HG02852 (cell line): ENCODE measurements around the gene NTPCR.
A peak's percentile ranks its signal among the peaks of the same experiment; 100 is the strongest.
"Not testable (repeated sequence)": the region's sequence is repeated elsewhere in the genome, so short reads cannot be mapped to it uniquely, and the experiment has no call there.

ENCODE experiments used
- ATAC-seq: cut with Tn5 transposase; IDR thresholded peaks from one replicate; pipeline ENCODE4 v1.9.1; 2021; ENCODE audit warnings: mild to moderate bottlenecking, moderate library complexity; ENCODE audit not compliant: unreplicated experiment

The NTPCR gene, protein sequence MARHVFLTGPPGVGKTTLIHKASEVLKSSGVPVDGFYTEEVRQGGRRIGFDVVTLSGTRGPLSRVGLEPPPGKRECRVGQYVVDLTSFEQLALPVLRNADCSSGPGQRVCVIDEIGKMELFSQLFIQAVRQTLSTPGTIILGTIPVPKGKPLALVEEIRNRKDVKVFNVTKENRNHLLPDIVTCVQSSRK

GRCh38 chr1:232950197-232951176 lies at the start of gene NTPCR:
Gene NTPCR (plus strand): TSS chr1:232950611. CDS start chr1:232950711, 100 bp downstream.
- ATAC-seq, result peak; percentile 76

DNA sequence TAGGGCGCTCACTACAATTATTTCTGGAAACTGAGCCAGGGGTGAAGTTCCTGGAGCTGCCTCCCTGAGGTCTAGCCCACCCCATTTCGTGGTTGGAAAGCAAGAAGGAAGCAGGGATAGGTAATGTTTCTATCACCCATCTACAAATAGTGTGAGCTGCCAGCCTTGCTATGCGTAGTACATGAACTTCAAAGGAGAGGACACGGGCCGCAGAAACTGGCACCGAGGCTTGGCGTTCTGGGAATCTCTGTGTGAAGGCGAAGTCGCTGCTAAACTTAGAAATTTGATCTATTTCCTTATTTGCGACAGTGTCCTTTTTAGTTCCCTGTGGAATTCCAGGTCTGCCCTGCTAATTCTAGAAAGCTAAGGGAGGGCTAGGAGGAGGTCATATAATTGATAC lies 49.6 kb upstream of the NTPCR start:
- ATAC-seq, result no peak

GRCh38 chr1:232901255-232901654 lies 49.2 kb upstream of the NTPCR start:
- no peak for ATAC-seq

- no peak for ATAC-seq
These were observed 47.5 kb upstream of the NTPCR start for GRCh38 chr1:232902774-232903350.

DNA sequence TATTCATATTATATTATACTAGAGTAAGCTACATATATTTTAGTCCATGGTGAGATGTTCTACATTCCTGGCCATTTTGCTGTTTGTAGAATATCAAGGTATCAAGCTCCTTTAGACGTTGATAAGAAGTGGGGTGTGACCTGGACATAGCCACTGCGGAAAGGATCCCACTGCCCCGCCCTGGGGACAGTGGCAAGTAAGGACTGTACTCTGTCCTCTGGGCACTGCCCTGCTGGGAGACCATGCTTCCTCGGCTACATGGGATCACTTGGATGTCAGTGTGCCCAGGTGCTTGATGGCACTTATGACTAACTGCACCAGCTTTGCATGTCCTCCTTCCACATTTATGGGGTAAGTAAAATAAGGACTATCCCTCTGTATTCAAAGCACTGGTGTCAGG lies 46.3 kb upstream of the NTPCR start:
- ATAC-seq, result no peak

DNA sequence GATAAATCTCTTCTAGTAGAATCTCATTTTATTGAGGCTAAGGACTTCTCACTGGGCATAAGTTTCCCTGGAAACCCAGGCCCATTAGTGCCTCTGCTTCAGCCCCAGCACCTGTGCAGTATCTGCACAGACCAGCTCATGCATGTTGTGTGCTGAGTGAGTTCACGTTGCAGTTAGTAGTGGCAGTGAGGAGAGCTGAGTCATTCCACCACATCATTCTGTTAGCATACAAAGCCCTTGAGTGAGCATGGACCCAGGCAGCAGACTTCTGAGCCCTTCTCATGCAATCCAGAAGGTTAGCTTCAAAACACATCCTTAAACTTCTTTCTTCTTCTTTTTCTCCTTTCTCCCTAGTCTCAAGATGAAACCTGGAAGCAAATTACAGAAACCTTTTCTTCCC lies 45.8 kb upstream of the NTPCR start:
- ATAC-seq, result peak; percentile 86

DNA sequence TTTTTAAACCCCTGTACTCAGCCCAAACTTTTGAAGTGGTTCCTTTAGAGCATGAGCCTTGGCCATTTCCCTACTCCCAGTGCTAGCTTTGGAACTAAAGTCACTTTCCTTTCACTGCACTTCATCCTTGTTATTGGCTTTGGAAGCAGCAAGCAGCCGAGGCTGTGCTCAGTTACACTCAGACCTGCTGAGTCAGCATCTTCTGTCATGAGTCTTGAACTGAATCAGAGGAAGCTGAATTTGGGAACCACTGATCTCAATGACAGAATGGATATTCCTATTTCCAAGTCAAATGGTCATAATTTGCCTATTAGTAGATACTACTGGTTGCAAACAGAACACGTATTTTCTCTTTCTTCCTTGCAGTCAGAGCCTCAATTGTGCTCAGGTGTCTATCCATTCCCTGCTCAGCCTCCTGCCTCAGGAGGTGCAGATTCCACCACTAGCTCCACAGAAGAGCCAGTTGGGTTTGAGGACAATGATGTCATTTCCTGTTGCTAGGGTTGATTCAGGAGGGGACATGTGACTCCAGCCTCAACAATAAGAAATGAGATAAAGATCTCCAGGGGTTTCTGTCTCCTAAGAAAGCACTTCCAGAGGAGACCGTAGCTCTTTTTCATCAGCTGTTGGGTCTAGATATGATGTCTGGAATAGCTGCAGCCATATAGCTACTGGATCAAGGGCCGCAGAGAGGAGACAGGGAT lies 44.9 kb upstream of the NTPCR start:
- ATAC-seq, result no peak

- ATAC-seq, result no peak
These were observed 44.0 kb upstream of the NTPCR start for GRCh38 chr1:232906441-232906840.

DNA sequence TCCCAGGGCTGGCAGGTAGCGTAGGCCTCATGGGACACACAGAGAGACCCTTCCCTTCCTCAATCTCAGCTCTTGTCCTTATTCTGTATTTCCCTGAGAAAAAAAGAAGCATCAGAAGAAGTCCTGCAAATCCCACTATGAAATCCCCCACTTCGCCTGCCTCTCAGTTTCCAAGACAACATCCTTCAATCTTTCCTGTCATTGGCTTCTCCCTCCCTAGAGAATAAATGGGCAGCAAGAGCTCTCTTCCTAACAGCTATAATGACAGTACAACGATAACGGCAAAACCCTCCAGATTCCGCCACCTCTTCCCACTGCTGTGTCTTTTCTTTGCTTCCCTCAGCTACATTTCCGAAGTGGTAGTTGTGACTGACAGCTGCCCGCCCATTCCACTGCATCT lies 41.6 kb upstream of the NTPCR start:
- no peak for ATAC-seq

- ATAC-seq, result no peak
These were observed 40.7 kb upstream of the NTPCR start for GRCh38 chr1:232909752-232910151.

GRCh38 chr1:232911027-232911599 lies 39.3 kb upstream of the NTPCR start:
- no peak for ATAC-seq

DNA sequence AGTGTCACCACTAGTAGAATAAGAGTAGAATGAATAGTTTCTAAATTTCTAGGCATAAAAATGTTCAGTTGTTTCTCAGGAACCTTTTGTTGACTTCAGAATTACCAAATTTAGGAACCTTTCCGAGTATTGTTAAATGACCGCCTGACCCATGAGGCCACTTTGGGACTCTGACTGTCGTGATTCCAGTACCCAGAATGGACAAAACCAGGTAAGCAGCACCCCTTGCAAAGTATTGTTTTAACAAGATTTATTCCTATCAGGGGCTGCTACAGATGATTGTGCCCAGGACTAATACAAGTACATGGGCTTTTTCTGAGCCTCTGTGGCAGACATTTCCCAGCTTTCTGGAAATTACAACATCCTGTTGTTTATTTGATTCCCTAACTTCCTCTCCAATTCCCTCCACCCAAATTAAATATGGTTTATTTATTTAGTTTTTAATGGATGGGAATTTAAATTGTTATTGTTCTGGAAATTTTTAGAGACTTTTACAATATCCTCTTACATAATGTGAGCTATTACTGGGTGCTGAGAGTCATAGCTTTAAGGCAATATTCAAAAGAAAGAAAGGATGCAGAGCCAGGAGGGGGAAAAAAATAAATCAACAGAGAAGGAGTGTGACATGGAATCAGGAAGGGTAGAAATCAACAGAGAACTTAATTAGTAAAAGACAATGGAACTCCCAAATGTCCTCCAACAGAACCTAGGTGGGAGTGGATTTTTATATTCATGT lies 37.4 kb upstream of the NTPCR start:
- no peak for ATAC-seq

GRCh38 chr1:232914271-232914670 lies 36.1 kb upstream of the NTPCR start:
- not testable (repeated sequence) for ATAC-seq

DNA sequence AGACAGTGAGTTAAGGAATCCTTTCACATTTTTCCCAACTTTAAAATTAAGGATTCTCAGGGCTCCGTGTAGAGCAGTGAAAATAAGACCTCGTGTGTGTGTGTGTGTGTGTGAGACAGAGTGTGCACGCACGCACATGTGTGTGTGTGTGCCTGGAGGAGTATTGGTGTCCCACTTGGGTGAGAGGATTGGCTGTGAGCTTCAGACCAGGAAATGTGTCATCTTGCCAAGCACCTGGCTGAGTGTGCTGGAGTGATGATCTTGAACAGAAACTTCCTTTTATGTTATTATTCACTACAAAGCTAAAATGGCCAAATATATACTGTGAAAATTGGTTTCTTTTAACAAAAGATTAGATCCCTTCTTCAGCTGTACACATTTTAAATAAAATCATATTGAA lies 35.2 kb upstream of the NTPCR start:
- no peak for ATAC-seq

- peak; percentile 89 for ATAC-seq
These were observed 33.4 kb upstream of the NTPCR start for GRCh38 chr1:232917053-232917452.

DNA sequence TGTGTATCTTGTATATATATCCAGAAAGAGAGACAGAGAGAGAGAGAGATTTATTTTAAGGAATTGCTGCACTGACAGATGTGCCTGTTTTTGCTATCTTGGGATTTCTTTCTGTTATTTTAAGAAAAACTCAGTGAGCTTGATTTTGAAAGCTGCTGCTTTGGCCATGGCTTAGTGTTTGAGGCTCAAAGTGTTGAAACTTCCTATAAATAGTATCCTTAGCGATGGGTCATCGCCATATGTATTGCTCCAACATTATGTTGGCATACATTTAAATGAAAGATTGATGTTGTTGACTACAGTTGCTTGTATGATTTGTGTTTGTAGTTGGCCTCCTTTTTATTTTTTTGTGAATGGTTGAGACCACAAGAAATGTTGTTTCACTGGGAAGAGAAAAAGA lies 29.0 kb upstream of the NTPCR start:
- ATAC-seq, result no peak

- ATAC-seq, result no peak
These were observed 27.9 kb upstream of the NTPCR start for GRCh38 chr1:232922485-232922884.

GRCh38 chr1:232923739-232924386 lies 26.5 kb upstream of the NTPCR start:
- ATAC-seq, result peak; percentile 95

GRCh38 chr1:232924874-232925273 lies 25.5 kb upstream of the NTPCR start:
- no peak for ATAC-seq
